Measurements from ENCODE around the gene TNS1. TPM values are rescaled to one million over a fixed set of nuclear protein-coding genes. Genes with fewer than 3 reads are reported as not detected.

The TNS1 gene
- total and polyA plus RNA-seq, 2 donors from 2014 or later = 44.8 to 471 TPM

GRCh38 chr2:217980036-217980435, 22.8 kb downstream of the TNS1 start:
- Histone ChIP-seq H3K27me3 (ENCODE audit: control insufficient read depth, insufficient read depth, low read length) (no peaks in the 10 kb centered on the region), H3K4me1 (ENCODE audit: control insufficient read depth in 2 of 3, insufficient read depth in 2 of 3, low read depth in 1 of 3, low read length in 3 of 3) (peaks cover 4 to 36% (median 23%) of the 10 kb centered on the region in 3 donors), H3K9ac (ENCODE audit: low read length in 3 of 3) (no peak overlapping the region), H3K36me3 (ENCODE audit: control insufficient read depth in 2 of 3, insufficient read depth in 3 of 3, low read length in 3 of 3) (no peaks in the 10 kb centered on the region), H3K27ac (ENCODE audit: low read depth in 2 of 2, low read length in 2 of 2) (peak overlapping the region in 1 of 2 donors; percentile 15), H3K4me3 (ENCODE audit: low read length in 3 of 3) (no peak overlapping the region), H3K9me3 (ENCODE audit: control insufficient read depth in 2 of 3, insufficient read depth in 1 of 3, low read length in 3 of 3) (no peaks in the 10 kb centered on the region)
- DNase-seq (peak in 1 of 5 donors; percentile 83), FAIRE-seq (no peak)
- TF ChIP-seq, protein P1, sequence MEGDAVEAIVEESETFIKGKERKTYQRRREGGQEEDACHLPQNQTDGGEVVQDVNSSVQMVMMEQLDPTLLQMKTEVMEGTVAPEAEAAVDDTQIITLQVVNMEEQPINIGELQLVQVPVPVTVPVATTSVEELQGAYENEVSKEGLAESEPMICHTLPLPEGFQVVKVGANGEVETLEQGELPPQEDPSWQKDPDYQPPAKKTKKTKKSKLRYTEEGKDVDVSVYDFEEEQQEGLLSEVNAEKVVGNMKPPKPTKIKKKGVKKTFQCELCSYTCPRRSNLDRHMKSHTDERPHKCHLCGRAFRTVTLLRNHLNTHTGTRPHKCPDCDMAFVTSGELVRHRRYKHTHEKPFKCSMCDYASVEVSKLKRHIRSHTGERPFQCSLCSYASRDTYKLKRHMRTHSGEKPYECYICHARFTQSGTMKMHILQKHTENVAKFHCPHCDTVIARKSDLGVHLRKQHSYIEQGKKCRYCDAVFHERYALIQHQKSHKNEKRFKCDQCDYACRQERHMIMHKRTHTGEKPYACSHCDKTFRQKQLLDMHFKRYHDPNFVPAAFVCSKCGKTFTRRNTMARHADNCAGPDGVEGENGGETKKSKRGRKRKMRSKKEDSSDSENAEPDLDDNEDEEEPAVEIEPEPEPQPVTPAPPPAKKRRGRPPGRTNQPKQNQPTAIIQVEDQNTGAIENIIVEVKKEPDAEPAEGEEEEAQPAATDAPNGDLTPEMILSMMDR (IDR thresholded peaks at IDR 0.05; ENCODE audit: borderline replicate concordance, extremely low read depth, insufficient read depth) = no peak
- intact Hi-C loops (cut with DNase I) = no loop called here

GRCh38 chr2:217979151-217979811, 23.5 kb downstream of the TNS1 start:
- peaks cover 4 to 36% (median 30%) of the 10 kb centered on the region in 3 donors for H3K4me1 ChIP-seq (ENCODE audit: control insufficient read depth in 2 of 3, insufficient read depth in 2 of 3, low read depth in 1 of 3, low read length in 3 of 3)
- H3K4me3 ChIP-seq (ENCODE audit: low read length in 3 of 3) = peak overlapping the region; percentile 31 to 67 (median 53)
- TF ChIP-seq, protein P1 (IDR thresholded peaks at IDR 0.05; ENCODE audit: borderline replicate concordance, extremely low read depth, insufficient read depth) = no peak
- intact Hi-C loops (cut with DNase I) = no loop called here
- peak overlapping the region; percentile 27 to 66 (median 33) for H3K9ac ChIP-seq (ENCODE audit: low read length in 3 of 3)
- no peaks in the 10 kb centered on the region for H3K27me3 ChIP-seq (ENCODE audit: control insufficient read depth, insufficient read depth, low read length)
- peak; percentile 76 to 91 (median 87) for DNase-seq
- H3K27ac ChIP-seq (ENCODE audit: low read depth in 2 of 2, low read length in 2 of 2) = peak overlapping the region; percentile 74 to 85
- H3K36me3 ChIP-seq (ENCODE audit: control insufficient read depth in 2 of 3, insufficient read depth in 3 of 3, low read length in 3 of 3) = no peaks in the 10 kb centered on the region
- no peaks in the 10 kb centered on the region for H3K9me3 ChIP-seq (ENCODE audit: control insufficient read depth in 2 of 3, insufficient read depth in 1 of 3, low read length in 3 of 3)
- no peak for FAIRE-seq

- Histone ChIP-seq H3K4me1 (ENCODE audit: control insufficient read depth in 2 of 3, insufficient read depth in 2 of 3, low read depth in 1 of 3, low read length in 3 of 3) (peaks cover 4 to 37% (median 36%) of the 10 kb centered on the region in 3 donors), H3K27me3 (ENCODE audit: control insufficient read depth, insufficient read depth, low read length) (no peaks in the 10 kb centered on the region), H3K36me3 (ENCODE audit: control insufficient read depth in 2 of 3, insufficient read depth in 3 of 3, low read length in 3 of 3) (no peaks in the 10 kb centered on the region), H3K9ac (ENCODE audit: low read length in 3 of 3) (peak overlapping the region in 2 of 3 donors; percentile 27 to 66), H3K4me3 (ENCODE audit: low read length in 3 of 3) (peak overlapping the region; percentile 39 to 67 (median 53)), H3K27ac (ENCODE audit: low read depth in 2 of 2, low read length in 2 of 2) (peak overlapping the region; percentile 74 to 85), H3K9me3 (ENCODE audit: control insufficient read depth in 2 of 3, insufficient read depth in 1 of 3, low read length in 3 of 3) (no peaks in the 10 kb centered on the region)
- TF ChIP-seq, protein P1 (IDR thresholded peaks at IDR 0.05; ENCODE audit: borderline replicate concordance, extremely low read depth, insufficient read depth) = no peak
- DNase-seq (peak; percentile 78 to 88 (median 83)), FAIRE-seq (no peak)
- intact Hi-C loops (cut with DNase I) = no loop called here
These were observed 24.2 kb downstream of the TNS1 start for GRCh38 chr2:217978536-217979150.
